AG10803 (cell line): ENCODE measurements around the gene MYBPC1.

Source experiments
- DNase-seq: peaks from one replicate; pipeline ENCODE4 v3.0.0; 2010; ENCODE audit warnings: low read depth
- H3K4me3 ChIP-seq: 2 replicates; pipeline ENCODE4 v1.5.1; 2011; ENCODE audit warnings: mild to moderate bottlenecking, low read length, control low read depth
- TF ChIP-seq, protein P1 (sequence below): conservative IDR thresholded peaks from 2 replicates; pipeline ENCODE4 v1.5.1; 2011; ENCODE audit warnings: mild to moderate bottlenecking, low read length, control low read depth, inconsistent platforms

The MYBPC1 gene

DNA sequence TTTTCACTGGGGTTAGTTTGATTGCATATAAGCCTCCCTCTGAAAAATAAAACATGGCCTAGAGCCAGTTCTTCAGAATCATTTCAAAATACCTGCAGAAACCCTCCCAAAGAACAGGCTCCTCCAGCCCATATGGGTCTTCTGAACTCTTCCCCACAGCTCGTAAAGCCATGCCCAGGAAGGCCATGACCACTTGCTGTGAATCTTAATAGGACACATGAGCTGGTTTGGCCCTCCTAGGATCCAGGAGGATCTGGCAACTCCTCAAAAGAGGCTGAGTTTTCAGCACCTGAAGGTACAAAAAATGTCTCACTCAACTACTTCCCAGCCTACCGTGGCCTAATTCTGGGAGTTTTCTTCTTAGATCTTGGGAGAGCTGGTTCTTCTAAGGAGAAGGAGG is 2.4 kb downstream of the MYBPC1 start:
- DNase-seq: no peak
- TF ChIP-seq, protein P1, sequence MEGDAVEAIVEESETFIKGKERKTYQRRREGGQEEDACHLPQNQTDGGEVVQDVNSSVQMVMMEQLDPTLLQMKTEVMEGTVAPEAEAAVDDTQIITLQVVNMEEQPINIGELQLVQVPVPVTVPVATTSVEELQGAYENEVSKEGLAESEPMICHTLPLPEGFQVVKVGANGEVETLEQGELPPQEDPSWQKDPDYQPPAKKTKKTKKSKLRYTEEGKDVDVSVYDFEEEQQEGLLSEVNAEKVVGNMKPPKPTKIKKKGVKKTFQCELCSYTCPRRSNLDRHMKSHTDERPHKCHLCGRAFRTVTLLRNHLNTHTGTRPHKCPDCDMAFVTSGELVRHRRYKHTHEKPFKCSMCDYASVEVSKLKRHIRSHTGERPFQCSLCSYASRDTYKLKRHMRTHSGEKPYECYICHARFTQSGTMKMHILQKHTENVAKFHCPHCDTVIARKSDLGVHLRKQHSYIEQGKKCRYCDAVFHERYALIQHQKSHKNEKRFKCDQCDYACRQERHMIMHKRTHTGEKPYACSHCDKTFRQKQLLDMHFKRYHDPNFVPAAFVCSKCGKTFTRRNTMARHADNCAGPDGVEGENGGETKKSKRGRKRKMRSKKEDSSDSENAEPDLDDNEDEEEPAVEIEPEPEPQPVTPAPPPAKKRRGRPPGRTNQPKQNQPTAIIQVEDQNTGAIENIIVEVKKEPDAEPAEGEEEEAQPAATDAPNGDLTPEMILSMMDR: no peak
- H3K4me3 ChIP-seq: no peak overlapping the region

DNA sequence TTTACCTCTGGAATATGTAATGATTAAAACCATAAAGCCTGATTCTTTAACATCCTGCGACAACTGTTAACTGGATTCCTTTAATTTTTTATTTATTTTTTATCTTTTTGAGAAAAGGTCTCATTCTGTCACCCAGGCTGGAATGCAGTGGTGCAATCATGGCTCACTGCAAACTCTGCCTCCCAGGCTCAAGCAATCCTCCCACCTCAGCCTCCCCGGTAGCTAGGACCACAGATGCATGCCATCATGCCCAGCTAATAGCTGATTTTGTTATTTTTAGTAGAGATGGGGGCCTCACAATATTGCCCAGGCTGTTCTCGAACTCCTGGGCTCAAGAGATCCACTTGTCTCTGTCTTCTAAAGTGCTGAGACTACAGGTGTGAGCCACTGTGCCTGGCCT is 3.7 kb downstream of the MYBPC1 start:
- DNase-seq: no peak
- H3K4me3 ChIP-seq: no peak overlapping the region
- TF ChIP-seq, protein P1: no peak

DNA sequence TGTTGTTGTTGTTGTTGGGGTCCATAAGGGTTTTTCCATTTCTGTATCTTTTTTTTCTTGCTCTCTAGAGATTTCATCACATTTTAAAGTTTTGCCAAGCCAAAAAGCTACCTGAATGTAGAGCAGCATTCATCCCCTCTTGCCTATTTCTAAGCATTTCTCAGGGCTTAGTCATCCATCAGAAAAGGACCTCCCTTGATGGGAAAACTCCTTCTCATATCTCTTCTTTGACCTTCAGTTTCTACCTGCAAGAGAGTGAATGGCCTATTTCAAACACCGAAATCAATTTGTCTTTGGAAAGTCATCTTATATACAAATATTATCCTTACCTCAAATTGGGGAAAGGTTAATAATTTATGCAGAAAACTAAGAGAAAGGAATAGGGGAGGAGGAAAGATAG is 4.5 kb downstream of the MYBPC1 start:
- no peak overlapping the region for H3K4me3 ChIP-seq
- TF ChIP-seq, protein P1: no peak
- DNase-seq: no peak

DNA sequence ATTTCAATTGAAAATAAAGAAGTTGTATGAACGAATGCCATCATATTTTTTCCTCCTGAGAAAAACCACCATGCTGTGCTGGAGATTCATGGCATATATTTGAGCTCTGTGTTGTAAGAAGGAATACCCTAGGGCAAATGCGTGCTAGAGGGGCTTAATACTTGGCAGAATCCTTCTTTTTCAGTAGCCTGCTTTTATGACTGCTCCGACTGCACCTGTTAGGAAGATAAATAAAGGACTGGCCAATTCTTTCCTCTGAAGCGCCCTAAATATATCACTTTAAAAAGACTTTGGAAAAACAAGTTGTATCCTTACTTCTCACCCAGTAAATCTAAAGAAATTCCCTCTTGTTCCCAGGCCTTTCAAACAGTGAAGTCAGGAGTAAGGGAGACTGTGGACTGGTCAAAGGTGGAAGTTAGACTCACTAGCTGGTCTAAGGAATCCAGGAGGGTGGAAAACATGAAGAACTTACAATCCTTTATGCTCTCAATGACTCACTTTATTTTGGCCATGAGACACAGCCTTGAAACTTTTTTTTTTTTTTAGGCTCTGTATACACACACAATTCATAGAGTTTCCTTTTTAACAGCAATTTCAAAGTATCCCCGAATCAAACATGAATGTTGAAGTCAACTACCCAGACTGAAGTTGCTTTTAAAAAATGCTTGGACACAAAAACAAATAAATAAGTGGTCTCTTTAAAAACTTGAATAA is 5.2 kb downstream of the MYBPC1 start:
- DNase-seq: no peak
- TF ChIP-seq, protein P1: no peak
- H3K4me3 ChIP-seq: no peak overlapping the region

DNA sequence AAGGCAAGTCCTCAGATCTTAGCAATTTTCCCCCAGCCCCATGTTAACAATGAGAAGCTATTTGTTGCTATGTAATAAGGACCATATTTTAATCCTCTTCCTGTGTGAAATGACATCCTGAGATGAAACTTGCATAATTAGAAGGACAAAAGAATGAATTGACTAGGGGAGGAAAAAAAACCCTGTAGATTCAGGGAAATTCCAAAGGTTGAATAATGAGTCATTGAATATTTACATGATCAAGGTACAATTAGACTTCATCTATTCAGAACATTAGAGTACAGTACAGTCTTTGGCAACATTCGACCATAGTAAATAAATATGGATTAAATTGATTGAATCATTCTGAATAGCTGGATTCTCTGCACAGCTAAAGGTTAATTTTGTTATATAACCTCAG is 9.4 kb downstream of the MYBPC1 start:
- H3K4me3 ChIP-seq: no peak overlapping the region

DNA sequence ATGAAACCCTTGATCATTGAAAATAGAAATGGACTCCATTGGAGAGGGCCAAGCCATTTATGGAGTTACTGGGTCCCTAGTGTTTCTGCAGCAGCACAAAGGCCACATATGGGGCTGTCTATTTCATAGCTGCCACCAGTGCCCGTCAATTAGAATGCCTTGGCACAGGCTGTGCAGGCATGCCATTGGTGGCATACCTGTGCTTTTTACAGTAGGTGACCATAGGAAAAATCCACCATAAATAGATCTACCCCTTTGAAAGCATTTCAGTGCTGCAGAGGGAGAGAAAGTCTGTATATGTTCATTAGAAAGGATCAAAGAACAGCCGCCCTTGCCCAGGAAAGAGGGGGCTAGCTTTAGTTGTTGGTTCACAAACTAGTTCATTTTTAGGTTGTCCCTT is 13.1 kb downstream of the MYBPC1 start:
- H3K4me3 ChIP-seq: no peak overlapping the region
- no peak for DNase-seq
- TF ChIP-seq, protein P1: no peak

More for the DNA sequence above, 9.4 kb downstream of the MYBPC1 start:
- no peak for DNase-seq
- TF ChIP-seq, protein P1: no peak

DNA sequence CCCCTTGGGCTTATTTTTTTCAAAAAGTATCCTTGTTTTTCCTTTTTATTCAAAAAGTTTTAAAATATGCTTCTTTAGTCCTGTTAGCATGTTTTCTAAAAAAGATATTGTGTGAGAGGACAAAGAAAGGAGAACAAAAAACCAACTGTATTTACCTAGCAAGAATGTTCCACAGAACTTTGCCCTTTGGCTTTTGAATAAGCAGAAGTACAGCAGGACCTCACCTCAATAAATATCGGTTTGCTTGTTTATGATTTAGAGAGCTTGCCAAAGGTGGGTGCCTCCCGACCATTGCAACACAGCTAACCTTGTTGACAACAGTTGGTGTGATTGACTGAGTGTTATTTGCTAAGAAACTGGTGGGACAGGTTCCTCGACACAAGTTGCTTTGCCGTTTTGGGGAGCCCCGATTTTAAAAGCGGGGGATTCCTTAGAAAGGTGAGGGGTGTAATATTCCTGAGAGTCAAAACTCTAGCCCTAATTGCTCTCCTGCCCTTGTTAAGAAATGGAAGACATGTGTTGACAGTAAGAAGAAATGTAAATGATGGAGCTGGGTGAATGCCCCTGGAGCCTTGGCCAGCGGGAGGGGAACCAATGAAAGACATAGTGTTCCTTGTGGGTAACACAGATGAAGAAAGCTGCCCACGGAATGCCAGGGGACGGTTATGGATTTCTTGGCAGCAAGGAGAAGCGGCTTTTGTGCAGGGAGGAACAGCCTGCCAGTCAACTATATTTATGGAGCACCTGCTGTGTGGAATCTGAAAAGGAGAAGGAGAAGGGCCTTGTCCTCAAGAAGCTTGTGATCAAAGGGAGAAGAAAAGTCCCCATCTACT is 13.7 kb downstream of the MYBPC1 start:
- TF ChIP-seq, protein P1: no peak
- no peak overlapping the region for H3K4me3 ChIP-seq
- DNase-seq: no peak
